NCI-H1105 treated with DMSO at 0.1 percent for 48 hours (cell line): Measurements from ENCODE around the gene TP73.

Experiments
- DNase-seq: peaks from one replicate; lab custom pipeline; 2025; lab: John Stamatoyannopoulos, UW

The TP73 gene

GRCh38 chr1:3729594-3730542 lies 77.6 kb downstream of the TP73 start:
- DNase-seq: no peak

GRCh38 chr1:3730543-3731247 lies 78.4 kb downstream of the TP73 start:
- DNase-seq: no peak

GRCh38 chr1:3731583-3732433 lies 79.5 kb downstream of the TP73 start:
- DNase-seq: no peak

- DNase-seq: no peak
Observed at GRCh38 chr1:3732434-3733093, 80.2 kb downstream of the TP73 start.

GRCh38 chr1:3733094-3733882 lies 81.0 kb downstream of the TP73 start:
- DNase-seq: no peak

GRCh38 chr1:3733883-3734589 lies 81.7 kb downstream of the TP73 start:
- no peak for DNase-seq

GRCh38 chr1:3734602-3735001 lies 82.3 kb downstream of the TP73 start:
- DNase-seq: no peak

GRCh38 chr1:3735027-3735681 lies 82.8 kb downstream of the TP73 start:
- no peak for DNase-seq

GRCh38 chr1:3735688-3736087 lies 83.4 kb downstream of the TP73 start:
- no peak for DNase-seq

- no peak for DNase-seq
Observed at GRCh38 chr1:3736131-3736561, 83.8 kb downstream of the TP73 start.

GRCh38 chr1:3736708-3737107 lies 84.4 kb downstream of the TP73 start:
- DNase-seq: no peak

GRCh38 chr1:3738943-3739342 lies 86.6 kb downstream of the TP73 start:
- no peak for DNase-seq

- no peak for DNase-seq
Observed at GRCh38 chr1:3740042-3740441, 87.7 kb downstream of the TP73 start.

- DNase-seq: no peak
Observed at GRCh38 chr1:3740752-3741151, 88.4 kb downstream of the TP73 start.

GRCh38 chr1:3741566-3742438 lies 89.5 kb downstream of the TP73 start:
- no peak for DNase-seq

GRCh38 chr1:3742439-3743298 lies 90.4 kb downstream of the TP73 start:
- no peak for DNase-seq

GRCh38 chr1:3743421-3743820 lies 91.1 kb downstream of the TP73 start:
- no peak for DNase-seq

GRCh38 chr1:3743826-3744225 lies 91.5 kb downstream of the TP73 start:
- DNase-seq: no peak
